Measurements from ENCODE around the gene REST. TPM values are rescaled to one million over a fixed set of nuclear protein-coding genes. Genes with fewer than 3 reads are reported as not detected.

The REST gene
- total RNA-seq, 2 donors from 2014 or later, result 88.2 to 92.2 TPM

- peaks cover 20% of the 10 kb centered on the region for H3K9me3 ChIP-seq (ENCODE audit: control insufficient read depth, low read length)
- no peak overlapping the region for H3K27ac Mint-ChIP-seq
- no peaks in the 10 kb centered on the region for H3K27me3 Mint-ChIP-seq (ENCODE audit: insufficient read depth)
- peaks cover 67% of the 10 kb centered on the region for H3K36me3 Mint-ChIP-seq (ENCODE audit: low read depth)
- no peak overlapping the region for H3K9ac ChIP-seq (ENCODE audit: extremely low read depth, low read length, poor library complexity, severe bottlenecking)
- H3K9me3 Mint-ChIP-seq, result peaks cover 11% of the 10 kb centered on the region
- no peak for TF ChIP-seq CTCF (conservative IDR thresholded peaks at IDR 0.05)
- no peaks in the 10 kb centered on the region for H3K4me1 ChIP-seq (ENCODE audit: control insufficient read depth, insufficient read depth, low read length)
- peaks cover 65% of the 10 kb centered on the region for H3K36me3 ChIP-seq (ENCODE audit: control insufficient read depth, insufficient read depth, low read length)
- no peak overlapping the region for H3K27ac ChIP-seq (ENCODE audit: low read depth, low read length)
- no peak for DNase-seq
- peaks cover 6% of the 10 kb centered on the region for H3K4me1 Mint-ChIP-seq
- no peak overlapping the region for H3K4me3 ChIP-seq (ENCODE audit: low read length)
- H3K27me3 ChIP-seq (ENCODE audit: control insufficient read depth, insufficient read depth, low read length, poor library complexity, severe bottlenecking), result no peaks in the 10 kb centered on the region
- no peak overlapping the region for H3K4me3 Mint-ChIP-seq
- 95 to 100% methylated on average over 2 of the region's 2 CpGs for WGBS, 2 experiments (ENCODE audit: insufficient coverage in 1 of 2, insufficient read length in 1 of 2)
Observed at GRCh38 chr4:56971383-56971782, 63.7 kb downstream of the REST start.

- Histone ChIP-seq H3K9ac (ENCODE audit: extremely low read depth, low read length, poor library complexity, severe bottlenecking) (no peak overlapping the region), H3K4me3 (ENCODE audit: low read length) (no peak overlapping the region), H3K9me3 (ENCODE audit: control insufficient read depth, low read length) (peaks cover 20% of the 10 kb centered on the region), H3K27me3 (ENCODE audit: control insufficient read depth, insufficient read depth, low read length, poor library complexity, severe bottlenecking) (no peaks in the 10 kb centered on the region), H3K4me1 (ENCODE audit: control insufficient read depth, insufficient read depth, low read length) (no peaks in the 10 kb centered on the region), H3K36me3 (ENCODE audit: control insufficient read depth, insufficient read depth, low read length) (peaks cover 55% of the 10 kb centered on the region), H3K27ac (ENCODE audit: low read depth, low read length) (no peak overlapping the region)
- H3K4me3 Mint-ChIP-seq, result no peak overlapping the region
- H3K27me3 Mint-ChIP-seq (ENCODE audit: insufficient read depth), result no peaks in the 10 kb centered on the region
- no peak for DNase-seq
- peaks cover 59% of the 10 kb centered on the region for H3K36me3 Mint-ChIP-seq (ENCODE audit: low read depth)
- WGBS, 2 experiments (ENCODE audit: insufficient coverage in 1 of 2, insufficient read length in 1 of 2), result 86 to 95% methylated on average over 2 of the region's 2 CpGs
- H3K27ac Mint-ChIP-seq, result no peak overlapping the region
- TF ChIP-seq CTCF (conservative IDR thresholded peaks at IDR 0.05), result no peak
- H3K4me1 Mint-ChIP-seq, result peaks cover 6% of the 10 kb centered on the region
- peaks cover 11% of the 10 kb centered on the region for H3K9me3 Mint-ChIP-seq
Observed at GRCh38 chr4:56972389-56972788, 64.7 kb downstream of the REST start.

GRCh38 chr4:56972809-56973208 lies 65.1 kb downstream of the REST start:
- no peaks in the 10 kb centered on the region for H3K27me3 ChIP-seq (ENCODE audit: control insufficient read depth, insufficient read depth, low read length, poor library complexity, severe bottlenecking)
- H3K9ac ChIP-seq (ENCODE audit: extremely low read depth, low read length, poor library complexity, severe bottlenecking), result no peak overlapping the region
- H3K27ac ChIP-seq (ENCODE audit: low read depth, low read length), result no peak overlapping the region
- H3K4me1 Mint-ChIP-seq, result peaks cover 6% of the 10 kb centered on the region
- TF ChIP-seq CTCF (conservative IDR thresholded peaks at IDR 0.05), result no peak
- no peak for DNase-seq
- H3K4me3 ChIP-seq (ENCODE audit: low read length), result no peak overlapping the region
- peaks cover 11% of the 10 kb centered on the region for H3K9me3 Mint-ChIP-seq
- no peaks in the 10 kb centered on the region for H3K4me1 ChIP-seq (ENCODE audit: control insufficient read depth, insufficient read depth, low read length)
- peaks cover 51% of the 10 kb centered on the region for H3K36me3 ChIP-seq (ENCODE audit: control insufficient read depth, insufficient read depth, low read length)
- no peak overlapping the region for H3K27ac Mint-ChIP-seq
- no peak overlapping the region for H3K4me3 Mint-ChIP-seq
- H3K27me3 Mint-ChIP-seq (ENCODE audit: insufficient read depth), result no peaks in the 10 kb centered on the region
- H3K9me3 ChIP-seq (ENCODE audit: control insufficient read depth, low read length), result peaks cover 20% of the 10 kb centered on the region
- H3K36me3 Mint-ChIP-seq (ENCODE audit: low read depth), result peaks cover 56% of the 10 kb centered on the region

Measured in endodermal cell (in vitro differentiated cells).